AG08396 (cell line): ENCODE results near the gene ZNF486.
"Not testable (repeated sequence)": the region's sequence is repeated elsewhere in the genome, so short reads cannot be mapped to it uniquely, and the experiment has no call there.

ENCODE experiments used
- DNase-seq: peaks from one replicate; pipeline ENCODE4 v3.0.0; 2012; ENCODE audit warnings: low spot score, mixed read lengths

Gene ZNF486

DNA sequence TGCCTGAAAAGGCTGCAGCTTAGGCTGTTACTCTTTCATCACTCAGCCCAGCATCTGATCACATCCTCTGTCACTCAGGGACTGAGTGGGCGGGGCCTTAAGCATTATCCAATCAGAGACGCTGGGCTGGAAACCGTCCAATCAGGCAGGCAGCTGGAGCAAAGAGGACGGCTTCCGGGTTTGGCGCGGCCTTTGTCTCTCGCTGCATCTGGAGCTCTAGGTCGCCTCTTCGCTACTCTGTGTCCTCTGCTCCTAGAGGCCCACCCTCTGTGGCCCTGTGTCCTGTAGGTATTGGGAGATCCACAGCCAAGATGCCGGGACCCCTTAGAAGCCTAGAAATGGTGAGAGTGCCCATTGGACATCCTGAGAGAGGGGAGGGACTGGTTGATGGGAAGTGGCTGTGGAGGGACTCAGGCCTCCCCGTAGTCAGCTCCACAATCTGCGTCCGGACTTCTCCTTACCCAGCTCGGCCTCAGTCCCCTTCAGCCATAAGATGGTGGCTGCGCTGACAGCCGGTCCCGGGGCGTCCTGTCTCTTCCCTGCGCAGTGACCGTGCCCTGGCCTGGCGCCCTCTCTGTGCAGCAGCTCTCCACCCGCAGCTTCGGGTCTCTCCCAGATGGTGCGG is at the start of gene ZNF486:
ZNF486 (plus strand) TSS at position 195 of the 625 bp plus-strand sequence; CDS start at position 312, 117 bp downstream.
- peak; percentile 91 for DNase-seq

DNA sequence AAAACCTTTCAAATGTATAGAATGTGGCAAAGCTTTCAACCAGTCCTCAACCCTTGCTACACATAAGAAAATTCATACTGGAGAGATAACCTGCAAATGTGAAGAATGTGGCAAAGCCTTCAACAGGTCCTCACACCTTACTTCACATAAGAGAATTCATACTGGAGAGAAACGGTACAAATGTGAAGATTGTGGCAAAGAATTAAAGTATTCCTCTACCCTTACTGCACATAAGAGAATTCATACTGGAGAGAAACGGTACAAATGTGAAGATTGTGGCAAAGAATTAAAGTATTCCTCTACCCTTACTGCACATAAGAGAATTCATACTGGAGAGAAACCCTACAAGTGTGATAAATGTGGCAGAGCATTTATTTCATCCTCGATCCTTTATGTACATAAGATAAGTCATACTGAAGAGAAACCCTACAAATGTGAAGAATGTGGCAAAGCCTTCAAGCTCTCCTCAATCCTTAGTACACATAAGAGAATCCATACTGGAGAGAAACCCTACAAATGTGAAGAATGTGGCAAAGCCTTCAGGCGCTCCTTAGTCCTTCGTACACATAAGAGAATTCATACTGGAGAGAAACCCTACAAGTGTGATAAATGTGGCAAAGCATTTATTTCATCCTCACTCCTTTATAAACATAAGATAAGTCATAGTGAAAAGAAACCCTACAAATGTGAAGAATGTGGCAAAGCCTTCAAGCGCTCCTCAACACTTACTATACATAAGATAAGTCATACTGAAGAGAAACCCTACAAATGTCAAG is 48.8 kb upstream of the ZNF486 start:
- DNase-seq, result not testable (repeated sequence)

GRCh38 chr19:20124879-20125278 is 42.1 kb upstream of the ZNF486 start:
- no peak for DNase-seq

DNA sequence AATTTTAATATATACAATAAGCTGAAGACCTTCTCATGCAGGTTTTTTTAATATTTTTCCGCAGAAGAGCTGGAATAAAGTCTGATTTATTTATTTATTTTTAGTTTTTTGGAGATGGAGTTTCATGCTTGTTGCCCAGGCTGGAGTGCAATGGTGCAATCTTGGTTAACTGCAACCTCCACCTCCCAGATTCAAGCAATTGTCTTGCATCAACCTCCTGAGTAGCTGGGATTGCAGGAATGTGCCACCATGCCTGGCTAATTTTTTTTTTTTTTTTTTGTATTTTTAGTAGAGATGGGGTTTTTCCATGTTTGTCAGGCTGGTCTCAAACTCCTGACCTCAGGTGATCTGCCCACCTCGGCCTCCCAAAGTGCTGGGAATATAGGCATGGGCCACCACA is 34.1 kb upstream of the ZNF486 start:
- DNase-seq, result not testable (repeated sequence)

DNA sequence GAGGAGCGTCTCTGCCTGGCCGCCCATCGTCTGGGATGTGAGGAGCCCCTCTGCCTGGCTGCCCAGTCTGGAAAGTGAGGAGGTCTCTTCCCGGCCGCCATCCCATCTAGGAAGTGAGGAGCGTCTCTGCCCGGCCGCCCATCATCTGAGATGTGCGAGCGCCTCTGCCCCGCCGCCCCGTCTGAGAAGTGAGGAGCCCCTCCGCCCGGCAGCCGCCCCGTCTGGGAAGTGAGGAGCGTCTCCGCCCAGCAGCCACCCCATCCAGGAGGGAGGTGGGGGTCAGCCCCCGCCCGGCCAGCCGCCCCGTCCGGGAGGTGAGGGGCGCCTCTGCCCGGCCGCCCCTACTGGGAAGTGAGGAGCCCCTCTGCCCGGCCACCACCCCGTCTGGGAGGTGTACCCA is 29.3 kb upstream of the ZNF486 start:
- not testable (repeated sequence) for DNase-seq

- no peak for DNase-seq
Observed at GRCh38 chr19:20151617-20152145, 15.3 kb upstream of the ZNF486 start.

DNA sequence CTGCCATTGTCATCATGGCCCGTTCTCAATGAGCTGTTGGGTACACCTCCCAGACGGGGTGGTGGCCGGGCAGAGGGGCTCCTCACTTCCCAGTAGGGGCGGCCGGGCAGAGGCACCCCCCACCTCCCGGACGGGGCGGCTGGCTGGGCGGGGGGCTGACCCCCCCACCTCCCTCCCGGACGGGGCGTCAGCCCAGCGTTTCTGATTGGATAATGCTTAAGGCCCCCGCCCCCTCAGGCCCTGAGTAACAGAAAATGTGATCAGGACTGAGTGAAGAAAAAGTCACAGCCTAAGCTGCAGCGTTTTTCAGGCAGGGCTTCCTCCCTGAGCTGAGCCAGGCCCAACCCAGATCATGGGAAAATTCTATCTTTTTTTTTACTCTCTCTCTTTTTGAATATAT is 14.5 kb upstream of the ZNF486 start:
- not testable (repeated sequence) for DNase-seq

- no peak for DNase-seq
Observed at GRCh38 chr19:20153281-20153680, 13.7 kb upstream of the ZNF486 start.

DNA sequence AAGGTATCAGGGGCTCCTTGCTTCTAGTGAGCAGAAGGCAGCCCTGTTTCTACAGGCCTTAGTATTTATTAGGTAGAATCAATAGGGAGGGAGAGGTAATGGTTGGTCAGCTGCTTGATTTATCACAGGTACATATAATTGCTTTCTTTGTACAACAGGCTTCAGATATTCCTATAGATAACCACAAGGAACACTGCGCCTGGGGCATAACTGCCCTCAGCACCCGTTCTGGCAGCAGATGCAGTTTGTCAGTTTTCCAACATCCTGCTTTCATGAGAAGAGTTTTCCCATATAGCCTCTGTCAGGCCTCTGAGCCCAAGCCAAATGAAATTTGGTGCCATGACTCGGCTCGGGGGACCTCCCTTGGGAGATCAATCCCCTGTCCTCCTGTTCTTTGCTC is 12.4 kb upstream of the ZNF486 start:
- no peak for DNase-seq

DNA sequence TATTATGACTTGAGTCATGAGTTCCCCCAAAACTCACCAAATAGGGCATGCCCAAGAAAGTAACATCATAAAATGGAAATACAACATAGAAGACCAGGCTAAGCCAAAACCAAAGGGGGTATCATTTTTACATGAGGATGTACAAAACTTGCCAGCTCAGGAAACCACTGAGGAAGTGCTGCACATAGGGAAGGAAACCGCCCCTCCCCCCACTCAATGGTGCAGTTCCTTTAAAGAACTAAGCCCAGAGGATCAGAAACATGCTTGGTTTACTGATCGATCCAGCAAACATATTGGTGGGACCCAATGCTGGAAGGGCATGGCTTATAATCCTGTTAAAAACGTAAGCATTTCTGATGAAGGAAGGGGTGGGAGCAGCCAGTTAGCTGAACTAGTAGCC is 4.2 kb upstream of the ZNF486 start:
- no peak for DNase-seq

DNA sequence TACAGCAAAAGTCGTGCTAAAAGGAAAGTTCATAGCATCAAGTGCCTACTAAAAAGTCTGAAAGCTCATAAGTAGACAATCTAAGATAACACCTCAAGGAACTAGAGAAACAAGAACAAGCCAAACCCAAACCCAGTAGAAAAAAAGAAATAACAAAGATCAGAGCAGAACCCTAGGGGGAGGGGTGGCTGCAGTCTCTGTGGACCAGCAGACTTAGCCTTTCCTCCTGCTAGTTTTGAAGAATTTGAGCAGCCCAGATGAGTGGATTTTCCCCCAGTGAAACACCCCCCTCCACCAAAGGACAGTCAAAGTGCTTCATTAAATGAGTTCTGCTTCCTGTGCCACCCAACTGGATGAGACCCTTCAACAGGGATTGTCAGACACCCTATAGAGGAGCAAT is 2.6 kb upstream of the ZNF486 start:
- no peak for DNase-seq

DNA sequence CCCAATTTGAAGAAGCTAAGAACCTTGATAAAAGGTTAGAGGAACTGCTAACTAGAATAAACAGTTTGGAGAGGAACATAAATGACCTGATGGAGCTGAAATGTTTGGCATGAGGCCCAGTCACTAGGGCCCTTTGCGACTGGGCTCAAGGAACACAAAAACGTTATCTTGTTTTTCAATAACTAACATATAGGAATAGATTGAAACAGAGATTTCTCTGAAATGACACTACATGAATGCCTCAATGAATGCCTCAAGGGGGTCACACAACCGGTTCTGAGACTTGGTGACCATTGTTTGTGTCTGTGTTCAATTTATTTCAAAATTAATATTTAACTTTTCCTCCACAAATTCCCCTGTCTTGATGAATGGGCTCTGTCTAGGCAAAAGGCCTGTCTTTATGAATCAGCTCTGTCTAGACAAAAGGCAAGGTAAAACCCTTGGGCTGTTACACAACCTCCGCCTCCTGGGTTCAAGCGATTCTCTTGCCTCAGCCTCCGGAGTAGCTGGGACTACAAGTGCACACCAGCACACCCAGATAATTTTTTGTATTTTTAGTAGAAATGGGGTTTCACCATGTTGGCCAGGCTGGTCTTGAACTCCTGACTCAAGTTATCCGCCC is 932 bp upstream of the ZNF486 start:
- no peak for DNase-seq

DNA sequence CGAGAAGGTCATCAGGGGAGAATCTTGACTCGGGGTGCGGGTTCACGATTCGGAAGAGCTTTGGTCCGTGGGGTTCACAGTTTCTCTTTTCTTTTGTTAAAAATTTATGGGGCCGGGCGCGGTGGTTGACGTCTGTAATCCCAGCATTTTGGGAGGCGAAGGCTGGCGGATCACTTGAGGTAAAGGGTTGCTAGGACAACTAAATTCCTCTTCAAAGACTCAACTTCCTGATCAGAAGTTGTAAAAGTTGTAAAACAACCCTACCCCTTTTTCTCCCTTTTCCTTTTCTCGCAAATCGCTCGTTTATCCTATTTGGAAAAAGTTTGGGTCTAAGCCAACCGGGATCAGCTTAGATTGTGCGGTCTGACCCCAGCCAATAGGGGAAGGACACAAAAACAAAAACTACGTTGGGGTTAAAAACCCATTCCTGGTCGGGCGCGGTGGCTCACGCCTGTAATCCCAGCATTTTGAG is 673 bp downstream of the ZNF486 start:
- no peak for DNase-seq

- no peak for DNase-seq
Observed at GRCh38 chr19:20171285-20171684, 4.3 kb downstream of the ZNF486 start.

GRCh38 chr19:20175848-20176247 is 8.8 kb downstream of the ZNF486 start:
- DNase-seq, result not testable (repeated sequence)

- DNase-seq, result not testable (repeated sequence)
Observed at GRCh38 chr19:20179956-20180355, 12.9 kb downstream of the ZNF486 start.

DNA sequence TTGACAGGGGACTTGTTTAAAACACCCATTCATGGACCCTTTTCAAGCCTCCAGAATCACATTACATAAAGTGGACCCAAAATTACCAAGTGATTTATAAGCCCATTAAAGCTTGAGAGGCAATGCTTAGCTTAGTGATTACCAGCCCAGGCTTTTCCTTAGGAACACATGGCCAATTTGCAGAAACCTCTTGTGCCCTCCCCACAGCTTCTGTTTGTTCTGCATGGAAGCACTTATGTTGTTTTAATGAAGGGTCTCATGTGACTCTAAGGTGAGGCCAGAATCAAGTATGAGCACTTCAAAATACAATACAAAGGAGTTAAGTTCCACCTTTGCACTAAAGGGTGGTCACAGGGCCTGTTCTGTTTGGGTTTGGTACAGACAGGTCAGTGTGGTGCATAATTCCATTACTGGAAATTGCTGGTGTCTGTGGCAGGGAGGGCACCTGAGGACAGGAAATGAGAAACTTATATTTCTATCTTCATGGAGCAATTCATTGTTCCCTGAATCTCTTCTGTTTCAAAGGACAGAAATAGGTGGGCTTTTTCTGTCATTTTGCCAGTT is 15.3 kb downstream of the ZNF486 start:
- no peak for DNase-seq

GRCh38 chr19:20186174-20186573 is 19.2 kb downstream of the ZNF486 start:
- no peak for DNase-seq

- no peak for DNase-seq
Observed at GRCh38 chr19:20197747-20198146, 30.7 kb downstream of the ZNF486 start.

DNA sequence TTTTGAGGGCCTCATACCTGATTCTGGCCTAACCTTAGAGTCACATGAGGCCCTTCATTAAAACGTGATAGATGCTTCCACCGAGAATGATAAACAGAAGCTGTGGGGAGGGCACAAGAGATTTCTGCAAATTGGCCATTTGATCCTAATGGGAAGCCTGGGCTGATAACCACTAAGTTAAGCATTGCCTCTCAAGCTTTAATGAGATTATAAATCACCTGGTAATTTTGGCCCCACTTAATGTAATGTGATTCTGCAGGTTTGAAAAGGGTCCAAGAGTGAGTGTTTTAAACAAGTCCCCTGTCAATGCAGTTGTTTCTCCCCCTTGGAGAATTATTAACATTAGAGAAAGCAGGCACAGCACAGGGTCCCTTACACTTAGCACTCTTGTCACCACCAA is 42.0 kb downstream of the ZNF486 start:
- no peak for DNase-seq

DNA sequence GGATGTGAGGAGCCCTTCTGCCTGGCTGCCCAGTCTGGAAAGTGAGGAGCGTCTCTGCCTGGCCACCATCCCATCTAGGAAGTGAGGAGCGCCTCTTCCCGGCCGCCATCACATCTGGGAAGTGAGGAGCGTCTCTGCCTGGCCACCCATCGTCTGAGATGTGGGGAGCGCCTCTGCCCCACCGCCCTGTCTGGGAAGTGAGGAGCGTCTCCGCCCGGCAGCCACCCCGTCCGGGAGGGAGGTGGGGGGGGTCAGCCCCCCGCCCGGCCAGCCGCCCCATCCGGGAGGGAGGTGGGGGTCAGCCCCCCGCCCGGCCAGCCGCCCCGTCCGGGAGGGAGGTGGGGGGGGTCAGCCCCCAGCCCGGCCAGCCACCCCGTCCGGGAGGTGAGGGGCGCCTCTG is 47.4 kb downstream of the ZNF486 start:
- not testable (repeated sequence) for DNase-seq

DNA sequence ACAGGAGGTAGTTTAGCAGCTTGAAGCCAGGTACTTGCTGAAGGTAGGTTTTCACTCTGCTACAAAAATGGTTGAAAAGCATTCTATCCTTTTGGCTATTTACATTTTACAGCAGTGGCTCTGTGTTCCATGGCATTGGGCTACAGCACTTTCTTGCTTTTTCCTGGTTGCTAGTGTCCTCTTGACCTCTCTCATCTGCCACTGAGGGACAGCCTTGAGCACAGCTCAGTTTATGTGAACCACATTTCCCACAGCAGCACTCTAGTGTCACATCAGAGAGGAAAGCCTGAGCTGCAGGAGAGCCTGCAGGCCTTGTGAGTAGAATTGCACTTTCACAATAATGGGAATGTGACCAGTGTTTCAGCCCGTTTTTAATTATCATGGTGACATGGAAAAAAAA is 54.6 kb downstream of the ZNF486 start:
- DNase-seq, result not testable (repeated sequence)
